HFF-Myc (cell line): ENCODE results near the gene RHOV.

Source experiments
- DNase-seq: peaks from one replicate; pipeline ENCODE4 v3.0.0-alpha.2; 2011; ENCODE audit warnings: low read depth; ENCODE audit errors: extremely low read depth
- H3K4me3 ChIP-seq: replicated peaks from 2 replicates; pipeline ENCODE4 v1.5.1; 2011; ENCODE audit warnings: low read depth, mild to moderate bottlenecking, control low read depth, low read length
- TF ChIP-seq, protein P1 (sequence below): IDR thresholded peaks from 2 replicates; pipeline ENCODE4 v1.5.1; 2012; ENCODE audit warnings: mild to moderate bottlenecking, low read depth, low read length, control low read depth; ENCODE audit errors: missing control alignments

RHOV gene

GRCh38 chr15:40826423-40827075, 47.5 kb downstream of the RHOV start:
- TF ChIP-seq, protein P1, sequence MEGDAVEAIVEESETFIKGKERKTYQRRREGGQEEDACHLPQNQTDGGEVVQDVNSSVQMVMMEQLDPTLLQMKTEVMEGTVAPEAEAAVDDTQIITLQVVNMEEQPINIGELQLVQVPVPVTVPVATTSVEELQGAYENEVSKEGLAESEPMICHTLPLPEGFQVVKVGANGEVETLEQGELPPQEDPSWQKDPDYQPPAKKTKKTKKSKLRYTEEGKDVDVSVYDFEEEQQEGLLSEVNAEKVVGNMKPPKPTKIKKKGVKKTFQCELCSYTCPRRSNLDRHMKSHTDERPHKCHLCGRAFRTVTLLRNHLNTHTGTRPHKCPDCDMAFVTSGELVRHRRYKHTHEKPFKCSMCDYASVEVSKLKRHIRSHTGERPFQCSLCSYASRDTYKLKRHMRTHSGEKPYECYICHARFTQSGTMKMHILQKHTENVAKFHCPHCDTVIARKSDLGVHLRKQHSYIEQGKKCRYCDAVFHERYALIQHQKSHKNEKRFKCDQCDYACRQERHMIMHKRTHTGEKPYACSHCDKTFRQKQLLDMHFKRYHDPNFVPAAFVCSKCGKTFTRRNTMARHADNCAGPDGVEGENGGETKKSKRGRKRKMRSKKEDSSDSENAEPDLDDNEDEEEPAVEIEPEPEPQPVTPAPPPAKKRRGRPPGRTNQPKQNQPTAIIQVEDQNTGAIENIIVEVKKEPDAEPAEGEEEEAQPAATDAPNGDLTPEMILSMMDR, result no peak
- H3K4me3 ChIP-seq, result no peak overlapping the region
- no peak for DNase-seq

GRCh38 chr15:40825661-40826422, 48.2 kb downstream of the RHOV start:
- TF ChIP-seq, protein P1, result no peak
- DNase-seq, result no peak
- H3K4me3 ChIP-seq, result no peak overlapping the region

- TF ChIP-seq, protein P1, result no peak
- DNase-seq, result no peak
- no peak overlapping the region for H3K4me3 ChIP-seq
Observed at GRCh38 chr15:40823572-40824343, 50.3 kb downstream of the RHOV start.
